Keratinocyte (primary cell): ENCODE measurements around the gene SCNN1G. TPM values are rescaled to one million over a fixed set of nuclear protein-coding genes. Genes with fewer than 3 reads are reported as not detected.

ENCODE experiments used
- DNase-seq: peaks from one replicate; pipeline ENCODE4 v3.0.0-alpha.2; 2011; ENCODE audit warnings: low read depth, missing footprints, low spot score
- FAIRE-seq: peaks from 2 replicates; lab custom pipeline; 2011; peaks lifted over from hg19 to GRCh38; lab: Jason Lieb, UNC
- H2AFZ ChIP-seq: 2 replicates; pipeline ENCODE4 v1.6.0; 2012; ENCODE audit warnings: low read length, control low read depth, inconsistent platforms; ENCODE audit not compliant: control insufficient read depth
- H3K27ac ChIP-seq: 2 replicates; pipeline ENCODE4 v1.5.1; 2011; ENCODE audit warnings: low read length; ENCODE audit not compliant: control insufficient read depth, insufficient read depth
- H3K27me3 ChIP-seq: 3 replicates; pipeline ENCODE4 v1.6.0; 2011; ENCODE audit warnings: low read length; ENCODE audit not compliant: control insufficient read depth, insufficient read depth; ENCODE audit errors: extremely low read depth
- H3K36me3 ChIP-seq, 2 experiments: 2 replicates in 1 of 2; 3 replicates in 1 of 2; pipeline ENCODE4 v1.5.1; 2011; ENCODE audit warnings: low read length in 2 of 2, mild to moderate bottlenecking in 1 of 2; ENCODE audit not compliant: control insufficient read depth in 2 of 2, insufficient read depth in 2 of 2; ENCODE audit errors: extremely low read depth in 1 of 2
- H3K4me1 ChIP-seq: 3 replicates; pipeline ENCODE4 v1.5.1; 2011; ENCODE audit warnings: low read length; ENCODE audit not compliant: control insufficient read depth, insufficient read depth; ENCODE audit errors: extremely low read depth
- H3K4me2 ChIP-seq: 3 replicates; pipeline ENCODE4 v1.6.0; 2011; ENCODE audit warnings: low read depth, low read length; ENCODE audit not compliant: control insufficient read depth, insufficient read depth; ENCODE audit errors: extremely low read depth
- H3K4me3 ChIP-seq, 3 experiments: fragments of 200-600 bp in 1 of 3; sonication (generic) in 1 of 3; 2 replicates in 2 of 3; 3 replicates in 1 of 3; pipeline ENCODE4 v1.5.1; 2011 to 2016; ENCODE audit warnings: low read length in 3 of 3, mild to moderate bottlenecking in 3 of 3, control low read depth in 2 of 3, inconsistent platforms in 1 of 3, low read depth in 1 of 3, mixed read lengths in 1 of 3, mixed run types in 1 of 3, moderate library complexity in 1 of 3; ENCODE audit not compliant: control insufficient read depth in 2 of 3, insufficient read depth in 2 of 3; ENCODE audit errors: extremely low read depth in 1 of 3
- H3K79me2 ChIP-seq: 2 replicates; pipeline ENCODE4 v1.6.0; 2012; ENCODE audit warnings: low read length; ENCODE audit not compliant: control insufficient read depth, insufficient read depth
- H3K9ac ChIP-seq: 3 replicates; pipeline ENCODE4 v1.6.0; 2011; ENCODE audit warnings: low read length; ENCODE audit not compliant: control insufficient read depth, insufficient read depth; ENCODE audit errors: extremely low read depth
- H3K9me1 ChIP-seq: 3 replicates; pipeline ENCODE4 v1.6.0; 2011; ENCODE audit warnings: low read length; ENCODE audit not compliant: control insufficient read depth, insufficient read depth; ENCODE audit errors: extremely low read depth
- H3K9me3 ChIP-seq: 2 replicates; pipeline ENCODE4 v1.5.1; 2012; ENCODE audit warnings: low read depth, low read length; ENCODE audit not compliant: control insufficient read depth
- H4K20me1 ChIP-seq: 3 replicates; pipeline ENCODE4 v1.6.0; 2011; ENCODE audit warnings: low read length; ENCODE audit not compliant: control insufficient read depth, insufficient read depth; ENCODE audit errors: extremely low read depth
- EZH2 ChIP-seq: IDR thresholded peaks from one replicate; pipeline ENCODE4 v1.6.1; 2012; ENCODE audit warnings: inconsistent platforms, mild to moderate bottlenecking, low read length, moderate library complexity
- dilution Hi-C: fragments of 300-500 bp; cut with MboI; formaldehyde crosslinking; loops from one replicate; pipeline ENCODE4 v1.7.0; 2020; ENCODE audit warnings: low sequenced_read_pairs; ENCODE audit not compliant: extremely low pct_ligation_motif_present
- polyA plus RNA-seq, 5 experiments: library from polyadenylated mRNA; depleted of rRNA in 3 of 5; stranded (reverse) in 3 of 5; stranded (forward) in 1 of 5; unstranded in 1 of 5; fragments of >200 nt; gene quantifications; 1 replicate in 1 of 5; 2 replicates in 3 of 5; 3 replicates in 1 of 5; pipeline versions ENCODE4 v1.2.1 to v1.2.3, GENCODE V29; 2011 to 2012; ENCODE audit warnings: missing spikeins in 2 of 5, low read depth in 1 of 5, low replicate concordance in 1 of 5
- TF ChIP-seq, protein P1 (sequence below), 3 experiments: IDR thresholded peaks in 1 of 3; conservative IDR thresholded peaks in 1 of 3; optimal IDR thresholded peaks in 1 of 3; 2 replicates in 2 of 3; 3 replicates in 1 of 3; pipeline versions ENCODE3 to v1.5.1; 2011; ENCODE audit warnings: low read length in 3 of 3, mild to moderate bottlenecking in 3 of 3, moderate library complexity in 2 of 3, control low read depth in 1 of 3, inconsistent platforms in 1 of 3; ENCODE audit not compliant: insufficient read depth in 2 of 3; ENCODE audit errors: extremely low read depth in 1 of 3

Gene SCNN1G
- polyA plus RNA-seq, 1 donor (not counting 4 experiments of a cell fraction or from before 2014, with no cell fraction given), result 0.25 TPM

DNA sequence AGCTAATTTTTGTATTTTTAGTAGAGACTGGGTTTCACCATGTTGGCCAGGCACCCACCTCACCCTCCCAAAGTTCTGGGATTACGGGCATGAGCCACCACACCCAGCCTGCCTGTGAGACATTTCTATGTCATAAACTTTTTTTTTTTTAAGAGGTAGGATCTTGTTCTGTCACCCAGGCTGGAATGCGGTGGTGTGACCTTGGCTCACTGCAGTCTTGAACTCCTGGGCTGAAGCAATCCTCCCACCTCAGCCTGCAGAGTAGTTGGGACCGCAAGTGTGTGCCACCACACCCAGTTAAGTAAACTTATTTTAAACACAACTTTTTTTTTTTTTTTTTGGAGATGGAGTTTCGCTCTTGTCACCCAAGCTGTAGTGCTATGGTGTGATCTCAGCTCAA is 47.2 kb downstream of the SCNN1G start:
- no peaks in the 10 kb centered on the region for H3K4me1 ChIP-seq
- no peak overlapping the region for H3K9ac ChIP-seq
- no peaks in the 10 kb centered on the region for H3K36me3 ChIP-seq
- H3K27ac ChIP-seq, result no peak overlapping the region
- H2AFZ ChIP-seq, result no peak overlapping the region
- H3K79me2 ChIP-seq, result no peaks in the 10 kb centered on the region
- no peak overlapping the region for H3K4me3 ChIP-seq
- H3K4me2 ChIP-seq, result no peak overlapping the region
- no peaks in the 10 kb centered on the region for H3K9me1 ChIP-seq
- no peaks in the 10 kb centered on the region for H3K9me3 ChIP-seq
- no peaks in the 10 kb centered on the region for H4K20me1 ChIP-seq
- DNase-seq (no peak), FAIRE-seq (no peak)
- TF ChIP-seq, protein P1, sequence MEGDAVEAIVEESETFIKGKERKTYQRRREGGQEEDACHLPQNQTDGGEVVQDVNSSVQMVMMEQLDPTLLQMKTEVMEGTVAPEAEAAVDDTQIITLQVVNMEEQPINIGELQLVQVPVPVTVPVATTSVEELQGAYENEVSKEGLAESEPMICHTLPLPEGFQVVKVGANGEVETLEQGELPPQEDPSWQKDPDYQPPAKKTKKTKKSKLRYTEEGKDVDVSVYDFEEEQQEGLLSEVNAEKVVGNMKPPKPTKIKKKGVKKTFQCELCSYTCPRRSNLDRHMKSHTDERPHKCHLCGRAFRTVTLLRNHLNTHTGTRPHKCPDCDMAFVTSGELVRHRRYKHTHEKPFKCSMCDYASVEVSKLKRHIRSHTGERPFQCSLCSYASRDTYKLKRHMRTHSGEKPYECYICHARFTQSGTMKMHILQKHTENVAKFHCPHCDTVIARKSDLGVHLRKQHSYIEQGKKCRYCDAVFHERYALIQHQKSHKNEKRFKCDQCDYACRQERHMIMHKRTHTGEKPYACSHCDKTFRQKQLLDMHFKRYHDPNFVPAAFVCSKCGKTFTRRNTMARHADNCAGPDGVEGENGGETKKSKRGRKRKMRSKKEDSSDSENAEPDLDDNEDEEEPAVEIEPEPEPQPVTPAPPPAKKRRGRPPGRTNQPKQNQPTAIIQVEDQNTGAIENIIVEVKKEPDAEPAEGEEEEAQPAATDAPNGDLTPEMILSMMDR (optimal IDR thresholded peaks at IDR 0.05 in 1 of 3, IDR thresholded peaks at IDR 0.05 in 1 of 3, conservative IDR thresholded peaks at IDR 0.05 in 1 of 3; ENCODE audit: extremely low read depth in 1 of 3, insufficient read depth in 2 of 3, low read length in 3 of 3), result no peak
- TF ChIP-seq EZH2, result no peak
- dilution Hi-C loops, result no loop called here
- no peaks in the 10 kb centered on the region for H3K27me3 ChIP-seq

DNA sequence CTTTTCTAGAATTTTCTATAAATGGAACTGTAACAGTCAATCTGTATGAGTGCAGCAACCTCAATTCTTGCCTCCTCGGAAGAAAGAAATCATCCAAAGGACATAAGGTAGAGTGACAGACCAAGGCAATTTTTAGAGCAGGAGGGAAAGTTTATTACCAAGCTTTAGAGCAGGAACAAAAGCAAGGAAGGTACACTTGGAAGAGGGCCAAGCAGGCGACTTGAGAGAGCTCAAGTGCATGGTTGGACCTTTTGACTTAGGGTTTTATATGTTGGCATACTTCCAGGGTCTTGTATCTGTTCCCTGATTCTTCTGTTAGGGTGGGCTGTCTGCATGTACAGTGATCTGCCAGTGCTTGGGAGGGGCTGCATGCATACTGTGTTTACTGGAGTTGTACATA is 50.3 kb downstream of the SCNN1G start:
- Histone ChIP-seq H4K20me1 (no peaks in the 10 kb centered on the region), H3K9me1 (no peaks in the 10 kb centered on the region), H3K27ac (no peak overlapping the region), H3K9ac (no peak overlapping the region), H3K4me2 (no peak overlapping the region), H3K36me3 (no peaks in the 10 kb centered on the region), H3K9me3 (no peaks in the 10 kb centered on the region), H3K4me1 (no peaks in the 10 kb centered on the region), H3K27me3 (no peaks in the 10 kb centered on the region), H3K79me2 (no peaks in the 10 kb centered on the region), H2AFZ (no peak overlapping the region), H3K4me3 (no peak overlapping the region)
- FAIRE-seq (no peak), DNase-seq (no peak)
- dilution Hi-C loops, result no loop called here
- TF ChIP-seq EZH2, result no peak
- TF ChIP-seq, protein P1 (optimal IDR thresholded peaks at IDR 0.05 in 1 of 3, IDR thresholded peaks at IDR 0.05 in 1 of 3, conservative IDR thresholded peaks at IDR 0.05 in 1 of 3; ENCODE audit: extremely low read depth in 1 of 3, insufficient read depth in 2 of 3, low read length in 3 of 3), result no peak
